Dendritic cell treated with granulocyte-macrophage colony-stimulating factor and Interleukin-4, amounts not matched to agents 40 ng/mL and 50 ng/mL, for 4 days (primary cell): ENCODE results near the gene MED1.
"Not testable (repeated sequence)": the region's sequence is repeated elsewhere in the genome, so short reads cannot be mapped to it uniquely, and the experiment has no call there.

ENCODE experiments used
- H3K27ac Mint-ChIP-seq: one replicate; pipeline ENCODE4 v1.8.0; 2022; ENCODE audit warnings: mild to moderate bottlenecking, mixed read lengths
- H3K27me3 Mint-ChIP-seq: one replicate; pipeline ENCODE4 v1.8.0; 2022; ENCODE audit warnings: mild to moderate bottlenecking, mixed read lengths
- H3K36me3 Mint-ChIP-seq: one replicate; pipeline ENCODE4 v1.8.0; 2022; ENCODE audit warnings: low read depth, mixed read lengths
- H3K4me1 Mint-ChIP-seq: one replicate; pipeline ENCODE4 v1.8.0; 2022; ENCODE audit warnings: low read depth, mixed read lengths
- H3K4me3 Mint-ChIP-seq: one replicate; pipeline ENCODE4 v1.8.0; 2022; ENCODE audit warnings: mild to moderate bottlenecking, moderate library complexity, mixed read lengths
- H3K9me3 Mint-ChIP-seq: one replicate; pipeline ENCODE4 v1.8.0; 2022; ENCODE audit warnings: mixed read lengths
- intact Hi-C: fragments of 100-400 bp; cut with micrococcal nuclease; formaldehyde crosslinking; loops from one replicate; pipeline ENCODE4 v1.15.0; 2022

MED1 gene

DNA sequence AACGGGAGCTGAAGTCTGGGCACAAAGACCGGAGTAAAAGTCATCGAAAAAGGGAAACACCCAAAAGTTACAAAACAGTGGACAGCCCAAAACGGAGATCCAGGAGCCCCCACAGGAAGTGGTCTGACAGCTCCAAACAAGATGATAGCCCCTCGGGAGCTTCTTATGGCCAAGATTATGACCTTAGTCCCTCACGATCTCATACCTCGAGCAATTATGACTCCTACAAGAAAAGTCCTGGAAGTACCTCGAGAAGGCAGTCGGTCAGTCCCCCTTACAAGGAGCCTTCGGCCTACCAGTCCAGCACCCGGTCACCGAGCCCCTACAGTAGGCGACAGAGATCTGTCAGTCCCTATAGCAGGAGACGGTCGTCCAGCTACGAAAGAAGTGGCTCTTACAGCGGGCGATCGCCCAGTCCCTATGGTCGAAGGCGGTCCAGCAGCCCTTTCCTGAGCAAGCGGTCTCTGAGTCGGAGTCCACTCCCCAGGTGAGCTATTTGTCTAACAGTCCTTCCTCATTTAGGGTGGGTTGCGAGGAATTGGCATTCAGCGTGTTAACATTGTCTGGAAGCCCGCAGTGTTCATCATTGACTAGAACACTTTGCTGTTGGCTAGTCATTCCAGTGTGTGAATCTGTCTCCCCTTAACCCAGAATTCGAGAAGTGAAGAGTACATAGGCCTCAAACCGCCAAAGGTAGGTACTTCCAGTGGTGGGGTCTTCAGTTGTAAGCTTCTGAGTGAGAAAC is 11.7 kb upstream of the MED1 start:
- Mint-ChIP-seq H3K27me3 (no peaks in the 10 kb centered on the region), H3K9me3 (no peaks in the 10 kb centered on the region), H3K36me3 (peaks cover 50% of the 10 kb centered on the region), H3K27ac (peak overlapping the region; percentile 98), H3K4me3 (peak overlapping the region; percentile 87), H3K4me1 (peaks cover 23% of the 10 kb centered on the region)
- intact Hi-C loops = no loop called here

GRCh38 chr17:39461926-39462569 is 11.0 kb upstream of the MED1 start:
- peak overlapping the region; percentile 98 for H3K27ac Mint-ChIP-seq
- H3K9me3 Mint-ChIP-seq = no peaks in the 10 kb centered on the region
- no peaks in the 10 kb centered on the region for H3K27me3 Mint-ChIP-seq
- H3K4me1 Mint-ChIP-seq = peaks cover 23% of the 10 kb centered on the region
- peaks cover 43% of the 10 kb centered on the region for H3K36me3 Mint-ChIP-seq
- intact Hi-C loops = loop anchor here (1.0 kb wide), 1 partner anchor 11 kb away; the partner anchor contains the start of gene MED1
- H3K4me3 Mint-ChIP-seq = peak overlapping the region; percentile 87

DNA sequence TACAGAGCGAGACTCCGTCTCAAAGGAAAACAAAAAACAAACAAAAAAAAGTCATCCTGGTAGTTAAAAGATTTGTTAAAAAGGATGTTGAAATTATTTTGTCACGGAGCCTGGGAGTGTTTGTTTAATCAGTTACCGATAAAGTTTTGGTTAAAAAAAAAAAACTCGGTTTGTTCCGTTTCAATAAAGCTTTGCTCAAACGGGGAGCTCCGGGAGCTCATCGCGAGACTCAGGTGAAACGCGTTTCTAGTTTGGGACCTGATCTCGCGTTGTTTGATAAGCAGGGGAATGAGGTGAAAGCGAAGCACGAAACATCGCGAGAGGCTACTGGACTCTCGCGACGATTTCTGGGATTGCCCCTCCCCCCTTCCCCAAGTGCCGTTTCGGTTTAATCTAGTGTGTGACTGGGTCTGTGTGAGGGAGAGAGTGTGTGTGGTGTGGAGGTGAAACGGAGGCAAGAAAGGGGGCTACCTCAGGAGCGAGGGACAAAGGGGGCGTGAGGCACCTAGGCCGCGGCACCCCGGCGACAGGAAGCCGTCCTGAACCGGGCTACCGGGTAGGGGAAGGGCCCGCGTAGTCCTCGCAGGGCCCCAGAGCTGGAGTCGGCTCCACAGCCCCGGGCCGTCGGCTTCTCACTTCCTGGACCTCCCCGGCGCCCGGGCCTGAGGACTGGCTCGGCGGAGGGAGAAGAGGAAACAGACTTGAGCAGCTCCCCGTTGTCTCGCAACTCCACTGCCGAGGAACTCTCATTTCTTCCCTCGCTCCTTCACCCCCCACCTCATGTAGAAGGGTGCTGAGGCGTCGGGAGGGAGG is 10.3 kb upstream of the MED1 start, which contains the start of gene CDK12:
Gene CDK12, plus strand, starts transcription at position 374 of the 813 bp plus-strand sequence. CDS start 586 bp downstream, outside the sequence.
- Mint-ChIP-seq H3K36me3 (peaks cover 40% of the 10 kb centered on the region), H3K4me3 (peak within 1 kb of the TSS; percentile 87), H3K27me3 (no peaks in the 10 kb centered on the region), H3K9me3 (no peaks in the 10 kb centered on the region), H3K4me1 (peaks cover 23% of the 10 kb centered on the region), H3K27ac (peak within 1 kb of the TSS; percentile 98)
- intact Hi-C loops = loop anchor here (1.0 kb wide), 1 partner anchor 10 kb away; the partner anchor contains the start of gene MED1

GRCh38 chr17:39455919-39456318 is 4.9 kb upstream of the MED1 start:
- Mint-ChIP-seq H3K36me3 (peaks cover 3% of the 10 kb centered on the region), H3K27me3 (no peaks in the 10 kb centered on the region), H3K9me3 (no peaks in the 10 kb centered on the region), H3K4me3 (no peak overlapping the region), H3K27ac (no peak overlapping the region), H3K4me1 (no peaks in the 10 kb centered on the region)
- intact Hi-C loops = no loop called here

- Mint-ChIP-seq H3K27me3 (no peaks in the 10 kb centered on the region), H3K36me3 (peaks cover 42% of the 10 kb centered on the region), H3K9me3 (no peaks in the 10 kb centered on the region), H3K4me1 (peaks cover 10% of the 10 kb centered on the region), H3K27ac (no peak overlapping the region), H3K4me3 (peak overlapping the region; percentile 93)
- intact Hi-C loops = no loop called here
These were observed 1.0 kb downstream of the MED1 start for GRCh38 chr17:39450051-39450450.

- Mint-ChIP-seq H3K4me3 (no peak overlapping the region), H3K36me3 (peaks cover 66% of the 10 kb centered on the region), H3K27ac (no peak overlapping the region), H3K27me3 (no peaks in the 10 kb centered on the region), H3K9me3 (no peaks in the 10 kb centered on the region), H3K4me1 (peaks cover 10% of the 10 kb centered on the region)
- intact Hi-C loops = no loop called here
These were observed 3.5 kb downstream of the MED1 start for GRCh38 chr17:39447561-39447960.

DNA sequence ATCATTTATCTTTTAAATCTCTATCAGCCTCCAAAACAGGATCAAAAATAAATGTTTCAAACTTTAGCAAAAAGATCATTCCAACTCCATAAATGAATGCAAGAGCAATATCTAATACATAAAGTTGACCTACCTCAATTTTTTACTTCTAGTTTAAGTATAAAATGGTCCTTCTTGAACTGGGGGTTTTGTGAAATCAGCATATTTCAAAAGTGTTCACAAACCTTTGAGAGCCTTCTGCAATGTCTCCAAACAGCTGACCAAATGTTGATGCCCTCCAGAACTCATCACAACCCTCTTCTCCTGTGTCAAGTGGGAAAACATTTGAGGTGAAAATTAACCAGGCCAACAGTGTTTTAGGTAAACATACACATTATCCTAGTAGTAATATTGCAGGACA is 7.7 kb downstream of the MED1 start:
- Mint-ChIP-seq H3K27me3 (no peaks in the 10 kb centered on the region), H3K27ac (no peak overlapping the region), H3K9me3 (no peaks in the 10 kb centered on the region), H3K36me3 (peaks cover 99% of the 10 kb centered on the region), H3K4me1 (no peaks in the 10 kb centered on the region), H3K4me3 (no peak overlapping the region)
- intact Hi-C loops = no loop called here

GRCh38 chr17:39439868-39440267 is 11.2 kb downstream of the MED1 start:
- intact Hi-C loops, H3K27me3 Mint-ChIP-seq, H3K4me3 Mint-ChIP-seq, H3K9me3 Mint-ChIP-seq, H3K4me1 Mint-ChIP-seq, H3K27ac Mint-ChIP-seq: not testable (repeated sequence)
- H3K36me3 Mint-ChIP-seq = peaks cover 100% of the 10 kb centered on the region

DNA sequence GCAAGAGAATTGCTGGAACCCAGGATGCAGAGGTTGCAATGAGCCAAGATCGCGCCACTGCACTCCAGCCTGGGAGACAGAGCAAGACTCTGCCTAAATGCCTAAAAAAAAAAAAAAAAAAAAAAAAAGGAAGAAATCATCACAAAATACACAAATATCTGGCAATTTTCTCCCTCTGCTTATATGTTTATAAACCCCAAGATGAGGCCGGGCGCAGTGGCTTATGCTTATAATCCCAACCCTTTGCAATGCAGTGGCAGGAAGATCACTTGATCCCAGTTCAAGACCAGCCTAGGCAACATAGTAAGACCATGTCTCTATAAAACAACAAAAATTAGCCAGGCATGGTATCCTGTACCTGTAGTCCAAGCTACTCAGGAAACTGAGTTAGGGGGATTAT is 21.5 kb downstream of the MED1 start:
- no peaks in the 10 kb centered on the region for H3K9me3 Mint-ChIP-seq
- intact Hi-C loops = loop anchor here (10.0 kb wide), 1 partner anchor 85 kb away; no protein-coding TSS in a partner anchor
- no peaks in the 10 kb centered on the region for H3K4me1 Mint-ChIP-seq
- no peak overlapping the region for H3K27ac Mint-ChIP-seq
- no peak overlapping the region for H3K4me3 Mint-ChIP-seq
- H3K27me3 Mint-ChIP-seq = no peaks in the 10 kb centered on the region
- H3K36me3 Mint-ChIP-seq = peaks cover 98% of the 10 kb centered on the region

- peaks cover 95% of the 10 kb centered on the region for H3K36me3 Mint-ChIP-seq
- no peak overlapping the region for H3K27ac Mint-ChIP-seq
- no peaks in the 10 kb centered on the region for H3K4me1 Mint-ChIP-seq
- no peaks in the 10 kb centered on the region for H3K9me3 Mint-ChIP-seq
- intact Hi-C loops = no loop called here
- H3K4me3 Mint-ChIP-seq = no peak overlapping the region
- no peaks in the 10 kb centered on the region for H3K27me3 Mint-ChIP-seq
These were observed 34.9 kb downstream of the MED1 start for GRCh38 chr17:39416141-39416540.

DNA sequence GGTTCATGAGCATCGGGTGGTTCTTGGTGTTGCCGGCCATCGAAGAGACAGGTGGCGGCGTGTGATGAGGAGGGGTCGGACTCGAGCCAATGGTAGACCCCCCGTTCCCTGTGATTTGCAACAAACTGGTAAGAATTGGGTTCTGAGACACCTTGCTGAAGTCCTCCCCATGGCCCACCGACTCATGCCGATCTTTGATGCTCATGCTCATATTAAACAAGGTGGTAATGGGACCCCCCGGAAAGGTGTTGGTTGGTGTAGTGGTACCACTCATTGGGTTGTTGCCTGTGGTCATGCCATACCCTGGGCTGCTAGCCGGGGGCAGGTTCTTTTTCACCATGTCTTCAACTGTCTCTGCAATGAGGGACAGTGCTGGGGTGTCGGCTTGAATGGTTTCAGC is 40.8 kb downstream of the MED1 start:
- intact Hi-C loops = no loop called here
- Mint-ChIP-seq H3K27me3 (no peaks in the 10 kb centered on the region), H3K27ac (no peak overlapping the region)

GRCh38 chr17:39408360-39408759 is 42.7 kb downstream of the MED1 start:
- intact Hi-C loops = loop anchor here (10.0 kb wide), 1 partner anchor 134 kb away; no protein-coding TSS in a partner anchor
- no peak overlapping the region for H3K27ac Mint-ChIP-seq
- peaks cover 72% of the 10 kb centered on the region for H3K36me3 Mint-ChIP-seq
- no peaks in the 10 kb centered on the region for H3K27me3 Mint-ChIP-seq
- H3K4me3 Mint-ChIP-seq = no peak overlapping the region
- no peaks in the 10 kb centered on the region for H3K4me1 Mint-ChIP-seq
- H3K9me3 Mint-ChIP-seq = no peaks in the 10 kb centered on the region

More for the DNA sequence above, 40.8 kb downstream of the MED1 start:
- Mint-ChIP-seq H3K4me1 (no peaks in the 10 kb centered on the region), H3K36me3 (peaks cover 85% of the 10 kb centered on the region), H3K9me3 (no peaks in the 10 kb centered on the region), H3K4me3 (no peak overlapping the region)

DNA sequence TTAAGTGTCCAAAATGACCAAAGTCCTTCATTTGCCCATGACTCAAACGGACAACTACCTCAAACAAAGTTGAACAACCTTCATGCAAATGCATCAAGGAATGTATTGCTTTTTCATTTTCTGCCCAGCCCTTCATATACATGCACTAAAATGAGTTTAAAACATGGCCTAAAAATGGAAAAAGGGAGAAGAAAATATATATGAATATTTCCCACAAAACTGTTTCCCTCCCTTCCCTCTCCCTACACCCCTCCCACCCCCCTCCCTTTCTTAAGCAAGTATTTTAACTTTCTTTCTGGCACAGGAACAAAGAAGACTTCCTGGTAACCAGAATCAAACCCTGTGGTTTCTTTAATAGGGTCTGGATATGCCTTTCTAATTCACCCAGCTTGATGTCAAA is 44.1 kb downstream of the MED1 start:
- Mint-ChIP-seq H3K36me3 (peaks cover 62% of the 10 kb centered on the region), H3K9me3 (no peaks in the 10 kb centered on the region), H3K27me3 (no peaks in the 10 kb centered on the region), H3K4me1 (no peaks in the 10 kb centered on the region), H3K4me3 (no peak overlapping the region), H3K27ac (no peak overlapping the region)
- intact Hi-C loops = loop anchor here (10.0 kb wide), 1 partner anchor 132 kb away; no protein-coding TSS in a partner anchor

GRCh38 chr17:39405436-39405835 is 45.6 kb downstream of the MED1 start:
- no peak overlapping the region for H3K27ac Mint-ChIP-seq
- H3K36me3 Mint-ChIP-seq = peaks cover 62% of the 10 kb centered on the region
- intact Hi-C loops = loop anchor here (10.0 kb wide), 1 partner anchor 131 kb away; no protein-coding TSS in a partner anchor
- no peaks in the 10 kb centered on the region for H3K27me3 Mint-ChIP-seq
- H3K9me3 Mint-ChIP-seq = no peaks in the 10 kb centered on the region
- no peak overlapping the region for H3K4me3 Mint-ChIP-seq
- peaks cover 4% of the 10 kb centered on the region for H3K4me1 Mint-ChIP-seq
